Measurements from ENCODE around the gene TRDMT1. TPM values are rescaled to one million over a fixed set of nuclear protein-coding genes. Genes with fewer than 3 reads are reported as not detected.

Gene TRDMT1
- total RNA-seq, 1 experiment from 2014 or later = 4.2 TPM

GRCh38 chr10:17113346-17113745 is 88.1 kb downstream of the TRDMT1 start:
- Histone ChIP-seq H3K9me2 (ENCODE audit: insufficient read depth) (no peaks in the 10 kb centered on the region), H3K4me2 (no peak overlapping the region), H4K20me1 (ENCODE audit: insufficient read depth) (no peaks in the 10 kb centered on the region), H3K27me3 (ENCODE audit: insufficient read depth, low read depth) (no peaks in the 10 kb centered on the region), H3K27ac (no peak overlapping the region), H3F3A (ENCODE audit: insufficient read depth, low read depth) (peaks cover 3% of the 10 kb centered on the region; the same call in 1 of the 2 replicates), H3K4me3 (no peak overlapping the region), H3K36me3 (ENCODE audit: low read depth) (no peaks in the 10 kb centered on the region), H2AFZ (no peak overlapping the region), H3K4me1 (replicated peaks; ENCODE audit: insufficient read depth) (peaks cover 20% of the 10 kb centered on the region), H3K79me2 (ENCODE audit: low read depth) (no peaks in the 10 kb centered on the region), H3K9me3 (ENCODE audit: insufficient read depth, low read depth) (no peaks in the 10 kb centered on the region)
- DNase-seq = peak in 1 of 2 experiments; percentile 36
- CTCF ChIA-PET = no interaction called here
- no TSS peak for BruUV-seq (replicated peaks)
- POLR2A ChIA-PET (ENCODE audit: unreplicated experiment) = no interaction called here
- TF ChIP-seq EZH2 (IDR thresholded peaks at IDR 0.05; ENCODE audit: low read depth) (no peak), CTCF (conservative IDR thresholded peaks at IDR 0.05) (no peak)
- intact Hi-C loops (cut with micrococcal nuclease; ENCODE audit: unreplicated experiment) = no loop called here

GRCh38 chr10:17112566-17112965 is 88.9 kb downstream of the TRDMT1 start:
- Histone ChIP-seq H3K4me2 (no peak overlapping the region), H3K9me2 (ENCODE audit: insufficient read depth) (no peaks in the 10 kb centered on the region), H3K36me3 (ENCODE audit: low read depth) (no peaks in the 10 kb centered on the region), H3K4me1 (replicated peaks; ENCODE audit: insufficient read depth) (peaks cover 20% of the 10 kb centered on the region), H2AFZ (no peak overlapping the region), H3K27me3 (ENCODE audit: insufficient read depth, low read depth) (no peaks in the 10 kb centered on the region), H3K9me3 (ENCODE audit: insufficient read depth, low read depth) (no peaks in the 10 kb centered on the region), H3K79me2 (ENCODE audit: low read depth) (no peaks in the 10 kb centered on the region), H4K20me1 (ENCODE audit: insufficient read depth) (no peaks in the 10 kb centered on the region), H3F3A (ENCODE audit: insufficient read depth, low read depth) (peaks cover 3% of the 10 kb centered on the region; the same call in 1 of the 2 replicates), H3K4me3 (no peak overlapping the region), H3K27ac (no peak overlapping the region)
- no peak for DNase-seq
- BruUV-seq (replicated peaks) = no TSS peak
- CTCF ChIA-PET = no interaction called here
- TF ChIP-seq CTCF (conservative IDR thresholded peaks at IDR 0.05) = no peak
- TF ChIP-seq EZH2 (IDR thresholded peaks at IDR 0.05; ENCODE audit: low read depth) = no peak
- intact Hi-C loops (cut with micrococcal nuclease; ENCODE audit: unreplicated experiment) = no loop called here
- POLR2A ChIA-PET (ENCODE audit: unreplicated experiment) = no interaction called here

- H3K79me2 ChIP-seq (ENCODE audit: low read depth) = no peaks in the 10 kb centered on the region
- H3F3A ChIP-seq (ENCODE audit: insufficient read depth, low read depth) = no peaks in the 10 kb centered on the region
- H3K4me1 ChIP-seq (replicated peaks; ENCODE audit: insufficient read depth) = peaks cover 4% of the 10 kb centered on the region
- no TSS peak for BruUV-seq (replicated peaks)
- H3K9me2 ChIP-seq (ENCODE audit: insufficient read depth) = no peaks in the 10 kb centered on the region
- TF ChIP-seq EZH2 (IDR thresholded peaks at IDR 0.05; ENCODE audit: low read depth) = no peak
- no peak for TF ChIP-seq CTCF (conservative IDR thresholded peaks at IDR 0.05)
- no peak overlapping the region for H3K4me2 ChIP-seq
- no peaks in the 10 kb centered on the region for H3K36me3 ChIP-seq (ENCODE audit: low read depth)
- intact Hi-C loops (cut with micrococcal nuclease; ENCODE audit: unreplicated experiment) = no loop called here
- H3K27ac ChIP-seq = no peak overlapping the region
- POLR2A ChIA-PET (ENCODE audit: unreplicated experiment) = no interaction called here
- no peaks in the 10 kb centered on the region for H3K9me3 ChIP-seq (ENCODE audit: insufficient read depth, low read depth)
- H2AFZ ChIP-seq = no peak overlapping the region
- H3K4me3 ChIP-seq = no peak overlapping the region
- CTCF ChIA-PET = no interaction called here
- H3K27me3 ChIP-seq (ENCODE audit: insufficient read depth, low read depth) = no peaks in the 10 kb centered on the region
- no peak for DNase-seq
- no peaks in the 10 kb centered on the region for H4K20me1 ChIP-seq (ENCODE audit: insufficient read depth)
Observed at GRCh38 chr10:17109475-17110207, 91.8 kb downstream of the TRDMT1 start.
